ENCODE measurements around the gene ELL. TPM values are rescaled to one million over a fixed set of nuclear protein-coding genes. Genes with fewer than 3 reads are reported as not detected.

ELL gene
- total and polyA plus RNA-seq, 9 of the 15 experiments (the other 6 are each of a cell fraction or from before 2014, with no cell fraction given), result 0.24 to 22.5 (median 4.1) TPM

- H3K9me1 ChIP-seq (ENCODE audit: control insufficient read depth, insufficient read depth, low read length), result peaks cover 11% of the 10 kb centered on the region
- FAIRE-seq (no peak), DNase-seq (ENCODE audit: extremely low read depth in 1 of 4, low spot score in 3 of 4) (peak in 1 of 4 experiments; percentile 45), ATAC-seq (no peak)
- WGBS (ENCODE audit: insufficient coverage, low coverage, missing lambda C conversion rate), result 60% methylated on average over 13 of the region's 13 CpGs
- peaks cover 52 to 68% of the 10 kb centered on the region in 2 experiments for H3K4me1 ChIP-seq (replicated peaks in 1 of 2; ENCODE audit: control insufficient read depth in 2 of 2, insufficient read depth in 2 of 2, low read length in 2 of 2)
- H3K4me3 ChIP-seq, result no peak overlapping the region
- H4K20me1 ChIP-seq (replicated peaks; ENCODE audit: control insufficient read depth, insufficient read depth, low read length), result peaks cover 51% of the 10 kb centered on the region
- no peaks in the 10 kb centered on the region for H3K27me3 ChIP-seq (ENCODE audit: control insufficient read depth in 2 of 2, insufficient read depth in 2 of 2, low read length in 2 of 2)
- in situ Hi-C loops (cut with MboI), result no loop called here
- CTCF ChIA-PET (ENCODE audit: low intra/inter-chr PET ratio), result no interaction called here
- H3K27ac ChIP-seq (ENCODE audit: extremely low read depth, low read depth, low read length), result peak overlapping the region; percentile 30; the same call in 2 of the 3 replicates
- no peak overlapping the region for H2AFZ ChIP-seq (ENCODE audit: low read depth, low read length)
- H3K9ac ChIP-seq (ENCODE audit: insufficient read depth in 1 of 2, low read depth in 2 of 2, low read length in 2 of 2), result peak overlapping the region in 1 of 2 experiments; percentile 88; a peak in 2 of 4 replicates
- no peaks in the 10 kb centered on the region; the same call in 2 of the 3 replicates for H3K36me3 ChIP-seq (ENCODE audit: control insufficient read depth, insufficient read depth, low read length)
- BruUV-seq (replicated peaks), result no TSS peak
- no peak overlapping the region for H3K4me2 ChIP-seq (ENCODE audit: insufficient read depth, low read length)
- TF ChIP-seq ZNF384 (IDR thresholded peaks at IDR 0.05; ENCODE audit: low read depth, low read length) (0 out of 2 replicates have a peak, but pooled peaks have one; percentile 21), FOXA1 (IDR thresholded peaks at IDR 0.05; ENCODE audit: borderline replicate concordance) (no peak), MBD2 (IDR thresholded peaks at IDR 0.05; ENCODE audit: borderline replicate concordance, low read depth) (no peak), NFIC (IDR thresholded peaks at IDR 0.05) (peak; percentile 92), PPARD (CRISPR knock-in tag; IDR thresholded peaks at IDR 0.05) (no peak)
- intact Hi-C loops (cut with micrococcal nuclease), result no loop called here
- no peaks in the 10 kb centered on the region for H3K9me3 ChIP-seq (replicated peaks; ENCODE audit: control insufficient read depth, insufficient read depth, low read depth, low read length)
- H3K79me2 ChIP-seq (ENCODE audit: control insufficient read depth, insufficient read depth, low read length), result peaks cover 97% of the 10 kb centered on the region
- POLR2A ChIA-PET, result interaction anchor here (0.5 to 1.0 kb wide), 7 partner anchors 9 to 376 kb away, joined by 3 read pairs; no protein-coding TSS in a partner anchor
These were observed 41.7 kb downstream of the ELL start for GRCh38 chr19:18480006-18480691.
